HL-60/S4 treated with retinoic acid at 250 ng/mL for 4 days and 3 days (cell line): ENCODE data around the gene DYNLL1.
"Not testable (repeated sequence)": the region's sequence is repeated elsewhere in the genome, so short reads cannot be mapped to it uniquely, and the experiment has no call there.

Experiments
- in situ Hi-C: fragments of 300-500 bp; cut with MboI; formaldehyde crosslinking; loops from 2 replicates; pipeline ENCODE4 v1.7.0; 2022; ENCODE audit warnings: low sequenced_read_pairs

Gene DYNLL1

GRCh38 chr12:120504587-120504986 lies 8.7 kb downstream of the DYNLL1 start:
- in situ Hi-C loops: no loop called here

- in situ Hi-C loops: no loop called here
Observed at GRCh38 chr12:120508537-120508936, 12.6 kb downstream of the DYNLL1 start.

DNA sequence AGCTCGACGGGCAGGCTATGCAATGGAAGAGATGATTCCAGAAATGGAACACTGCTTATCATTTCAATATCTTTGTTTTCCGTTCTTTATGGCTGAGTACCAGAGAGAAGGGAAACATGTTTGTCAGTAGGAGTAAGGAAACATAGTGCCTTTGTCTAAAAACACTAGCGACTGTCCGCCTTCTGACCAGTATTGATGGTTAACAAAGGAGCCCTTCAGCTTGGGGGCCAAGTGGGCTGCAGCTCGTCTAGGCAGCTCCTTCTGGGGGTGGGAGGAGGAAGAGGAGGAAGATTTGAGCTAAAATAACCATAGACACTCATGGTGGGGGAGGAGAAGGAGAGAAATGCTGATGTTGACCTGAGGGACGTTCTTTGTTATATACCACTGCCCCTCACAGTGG lies 18.1 kb downstream of the DYNLL1 start:
- in situ Hi-C loops: no loop called here

DNA sequence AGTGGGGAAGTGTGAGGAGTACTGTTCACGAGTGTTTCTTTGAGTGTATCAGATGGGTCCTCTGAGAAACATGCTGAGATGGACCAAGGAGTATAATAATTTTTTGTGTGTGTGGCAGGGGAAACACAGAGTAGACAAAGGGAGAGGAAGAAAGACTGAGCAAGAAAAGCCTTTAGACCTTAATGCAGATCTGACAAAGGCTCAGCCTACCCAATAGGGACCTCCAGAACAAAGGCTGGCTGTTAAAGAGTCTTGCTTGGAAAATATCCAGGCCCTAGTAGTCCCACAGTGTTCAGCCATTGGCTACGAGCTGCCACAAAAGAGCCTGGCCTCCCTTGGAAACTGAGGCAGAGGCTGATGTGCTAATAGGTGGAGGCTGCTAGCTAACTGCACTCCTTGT lies 19.6 kb downstream of the DYNLL1 start:
- in situ Hi-C loops: no loop called here

- in situ Hi-C loops: not testable (repeated sequence)
Observed at GRCh38 chr12:120519324-120519723, 23.4 kb downstream of the DYNLL1 start.

DNA sequence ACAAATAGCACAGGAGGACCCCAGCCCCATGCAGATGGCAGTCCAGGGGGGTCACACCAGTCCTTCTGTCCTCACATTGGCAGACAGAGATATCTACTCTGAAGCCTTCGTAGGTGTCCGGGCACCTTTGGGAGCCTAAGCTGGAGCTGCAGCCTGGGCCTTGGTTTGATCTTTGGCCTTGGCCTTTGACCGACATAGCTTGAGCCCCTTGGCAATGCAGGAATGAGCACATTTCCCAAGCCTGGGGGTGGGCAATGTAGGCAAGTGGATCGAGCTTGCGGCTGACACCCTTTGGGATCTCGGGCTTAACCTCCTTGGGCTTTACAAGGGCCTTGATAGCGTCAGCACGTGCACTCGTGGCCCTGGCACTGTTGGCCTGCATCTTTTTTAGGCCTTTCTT lies 26.7 kb downstream of the DYNLL1 start:
- in situ Hi-C loops: no loop called here

DNA sequence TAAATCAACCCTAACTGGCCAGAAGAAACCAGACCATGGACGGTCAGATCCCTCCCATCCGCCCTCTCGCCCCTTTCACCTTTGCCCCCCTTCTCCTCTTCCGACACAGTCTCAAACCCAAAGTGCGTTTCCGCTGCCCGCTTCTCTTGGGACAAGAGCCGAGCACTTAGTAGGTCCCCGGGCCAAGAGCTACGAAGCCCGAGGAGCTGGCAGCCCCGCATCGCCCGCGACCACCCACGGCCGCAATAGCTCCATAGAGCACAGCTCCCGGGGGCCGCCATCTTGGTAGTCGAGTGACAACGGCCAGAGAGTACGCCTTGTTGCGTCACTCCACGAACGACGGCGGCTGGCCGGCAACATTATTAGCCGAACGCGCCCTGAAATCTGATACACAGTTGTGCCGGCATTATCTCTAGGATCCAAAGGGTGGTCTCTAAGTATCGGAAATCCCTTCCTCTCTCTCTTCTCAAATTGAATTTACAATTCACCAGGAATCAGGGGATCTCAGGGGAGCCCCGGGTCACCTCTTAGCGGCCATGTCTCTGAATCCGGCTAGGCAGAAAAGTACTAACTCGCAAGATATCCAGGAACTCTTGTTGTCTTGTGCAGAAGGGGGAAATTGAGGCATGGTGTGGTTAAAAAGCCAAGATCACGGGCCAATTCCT lies 33.1 kb downstream of the DYNLL1 start, which contains the start of gene COQ5:
Gene COQ5, minus strand, starts transcription at position 298 of the 665 bp plus-strand sequence. Its CDS starts 17 bp downstream, at position 281.
- in situ Hi-C loops: no loop called here

DNA sequence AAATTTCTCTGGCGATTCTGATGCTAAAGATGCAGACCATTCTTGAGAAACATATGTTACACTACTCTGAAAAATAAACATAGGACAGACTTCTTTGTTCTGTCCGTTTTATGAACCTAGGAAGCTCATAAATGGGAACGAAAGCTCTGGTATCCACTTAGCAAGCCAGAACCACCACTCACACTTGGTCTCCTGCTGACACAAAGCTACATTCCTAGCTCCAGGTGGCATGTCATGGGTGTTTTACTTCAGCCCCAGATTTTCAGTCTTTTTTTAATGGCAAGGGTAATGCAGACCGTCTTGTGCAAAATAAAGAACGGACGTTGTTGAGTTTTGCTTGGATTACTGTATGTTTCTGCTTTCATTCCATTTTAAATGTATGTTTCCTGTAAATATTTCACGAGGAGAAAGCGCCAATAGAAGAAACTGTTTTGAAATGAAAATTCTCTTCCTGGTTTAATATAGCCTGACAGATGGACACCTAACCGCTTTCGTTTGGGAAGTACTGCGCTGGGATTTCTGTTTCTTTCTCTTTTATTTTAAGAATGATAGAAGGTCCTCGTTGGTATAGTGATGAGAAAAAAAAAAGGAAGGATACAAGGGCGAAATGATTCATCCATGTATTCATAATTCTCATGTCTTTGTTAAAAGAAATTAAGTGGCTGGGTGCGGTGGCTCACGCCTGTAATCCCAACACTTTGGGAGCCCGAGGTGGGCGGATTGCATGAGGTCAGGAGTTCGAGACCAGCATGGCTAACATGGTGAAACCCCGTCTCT lies 33.9 kb downstream of the DYNLL1 start:
- in situ Hi-C loops: no loop called here

- in situ Hi-C loops: not testable (repeated sequence)
Observed at GRCh38 chr12:120530418-120530761, 34.5 kb downstream of the DYNLL1 start.

DNA sequence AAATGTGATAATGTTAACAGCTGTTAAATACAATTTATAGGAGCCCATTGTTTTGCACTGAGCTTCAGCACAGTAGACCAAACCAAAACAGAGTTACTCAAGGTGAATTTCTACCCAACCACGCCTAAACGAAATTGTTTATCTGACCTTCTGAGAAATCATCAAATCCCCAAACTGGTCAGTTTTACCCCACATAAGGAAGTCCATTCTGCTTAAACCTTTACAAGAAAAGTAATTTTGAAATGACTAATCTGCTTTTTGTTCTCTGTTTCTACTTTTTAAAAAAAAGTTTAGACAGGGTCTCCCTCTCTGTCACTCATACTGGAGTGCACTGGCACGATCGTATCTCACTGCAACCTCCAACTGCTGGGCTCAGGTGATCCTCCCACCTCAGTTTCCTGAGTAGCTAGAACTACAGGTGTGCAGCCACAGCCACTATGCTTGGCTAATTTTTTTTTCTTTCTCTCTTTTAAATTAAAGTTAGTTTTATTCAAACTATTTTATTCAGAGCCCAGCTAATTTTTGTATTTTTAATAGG lies 36.9 kb downstream of the DYNLL1 start:
- in situ Hi-C loops: no loop called here

DNA sequence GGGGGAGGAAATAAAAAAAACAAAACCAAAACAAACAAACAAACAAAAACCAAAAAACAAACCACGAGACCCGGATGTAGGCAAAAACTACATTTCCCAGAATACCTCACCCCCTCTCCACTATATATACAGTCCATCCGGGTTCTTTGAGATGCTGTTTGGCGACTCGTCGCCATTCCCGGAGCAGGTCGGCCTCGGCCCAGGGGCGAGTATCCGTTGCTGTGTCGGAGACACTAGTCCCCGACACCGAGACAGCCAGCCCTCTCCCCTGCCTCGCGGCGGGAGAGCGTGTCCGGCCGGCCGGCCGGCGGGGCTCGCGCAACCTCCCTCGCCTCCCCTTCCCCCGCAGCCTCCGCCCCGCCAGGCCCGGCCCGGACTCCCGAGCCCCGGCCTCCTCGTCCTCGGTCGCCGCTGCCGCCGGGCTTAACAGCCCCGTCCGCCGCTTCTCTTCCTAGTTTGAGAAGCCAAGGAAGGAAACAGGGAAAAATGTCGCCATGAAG lies 38.3 kb downstream of the DYNLL1 start, which contains the start of gene RNF10:
Gene RNF10, plus strand, starts transcription at position 154 of the 500 bp plus-strand sequence. CDS start 456 bp downstream, outside the sequence.
- in situ Hi-C loops: no loop called here

DNA sequence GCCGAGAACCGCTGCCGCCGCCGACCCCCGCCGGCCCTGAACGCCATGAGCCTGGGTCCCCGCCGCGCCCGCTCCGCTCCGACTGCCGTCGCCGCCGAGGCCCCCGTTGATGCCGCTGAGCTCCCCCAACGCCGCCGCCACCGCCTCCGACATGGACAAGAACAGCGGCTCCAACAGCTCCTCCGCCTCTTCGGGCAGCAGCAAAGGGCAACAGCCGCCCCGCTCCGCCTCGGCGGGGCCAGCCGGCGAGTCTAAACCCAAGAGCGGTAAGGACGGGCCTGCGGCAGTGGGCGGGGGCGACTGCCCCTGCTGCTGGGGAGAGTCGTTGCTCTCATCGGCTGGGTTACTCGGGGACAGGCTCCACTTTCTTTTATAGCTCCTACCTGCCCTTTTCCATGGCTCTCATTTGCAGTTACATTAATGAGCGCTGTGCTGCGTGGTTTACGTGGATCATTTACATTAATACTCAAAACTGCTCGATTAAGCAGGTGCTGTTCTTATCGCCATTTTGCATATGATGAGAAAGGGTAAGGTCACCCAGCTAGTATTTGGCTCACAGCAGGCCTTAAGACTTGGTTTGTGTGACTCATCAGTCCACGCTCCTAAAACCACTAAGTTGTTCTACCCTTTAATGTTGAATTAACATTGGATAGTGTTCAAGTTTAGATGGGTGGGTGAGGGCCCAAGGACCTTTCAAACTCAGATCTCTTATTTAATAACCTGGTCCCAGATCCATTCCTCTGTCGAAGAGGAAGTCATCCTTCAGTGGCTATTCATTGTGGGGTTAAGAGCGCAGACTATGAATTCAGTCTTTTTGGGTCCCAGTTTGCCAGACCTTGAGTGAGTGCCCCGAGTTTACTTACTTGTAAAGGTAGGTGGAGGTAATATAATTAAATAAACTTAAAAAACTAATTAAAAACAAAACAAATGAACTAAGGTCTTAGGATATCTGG lies 39.1 kb downstream of the DYNLL1 start:
- in situ Hi-C loops: no loop called here

DNA sequence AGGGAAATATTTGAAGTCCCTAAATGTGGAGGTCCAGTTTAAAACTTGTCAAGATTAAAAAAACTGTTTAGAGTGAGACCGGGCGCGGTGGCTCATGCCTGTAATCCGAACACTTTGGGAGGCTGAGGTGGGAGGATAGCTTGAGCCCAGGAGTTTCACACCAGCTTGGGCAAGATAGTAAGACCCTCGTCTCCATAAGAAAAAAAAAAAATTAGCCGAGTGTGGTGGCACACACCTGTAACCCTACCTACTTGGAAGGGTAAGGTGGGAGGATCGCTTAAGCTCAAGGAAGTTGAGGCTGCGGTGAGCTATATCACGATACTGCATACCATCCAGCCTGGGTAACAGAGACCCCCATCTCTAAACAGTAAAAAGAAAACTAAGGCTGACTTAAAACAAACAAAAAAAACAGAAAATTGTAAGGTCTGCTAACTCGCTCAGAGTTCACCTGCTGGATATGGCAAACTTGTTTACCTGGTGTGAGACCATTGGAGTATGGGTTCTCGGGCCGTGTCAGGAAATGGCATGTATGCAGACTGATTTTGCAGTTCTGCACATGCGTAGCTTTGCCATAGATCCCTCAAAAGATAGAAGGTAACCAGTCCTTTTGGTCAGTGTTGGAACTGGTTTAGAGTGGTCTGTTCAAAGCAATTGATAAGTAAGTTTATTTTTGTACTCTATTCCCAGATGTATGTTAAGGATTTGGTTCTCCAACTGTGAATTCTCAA lies 40.3 kb downstream of the DYNLL1 start:
- in situ Hi-C loops: no loop called here

- in situ Hi-C loops: no loop called here
Observed at GRCh38 chr12:120537856-120538220, 41.9 kb downstream of the DYNLL1 start.

GRCh38 chr12:120538281-120539156 lies 42.6 kb downstream of the DYNLL1 start:
- in situ Hi-C loops: no loop called here

DNA sequence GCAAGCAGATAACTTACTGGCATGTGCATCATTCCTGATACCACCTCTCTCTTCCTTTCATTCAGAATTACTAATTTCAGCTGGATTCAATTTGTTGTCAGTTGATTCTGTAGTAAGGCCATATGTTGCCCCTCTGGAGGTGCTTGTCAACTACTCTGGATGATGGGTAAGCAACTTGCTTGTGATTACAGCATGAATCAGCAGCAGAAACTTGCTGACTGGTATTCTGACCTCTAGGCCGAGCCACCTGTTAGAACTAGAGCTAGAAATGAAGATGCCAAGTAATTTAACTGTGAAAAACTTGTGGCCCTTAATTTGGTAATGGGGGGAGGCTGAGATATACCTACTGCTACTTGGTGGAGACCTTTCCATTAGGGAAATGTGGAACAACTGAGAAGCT lies 43.4 kb downstream of the DYNLL1 start:
- in situ Hi-C loops: no loop called here

DNA sequence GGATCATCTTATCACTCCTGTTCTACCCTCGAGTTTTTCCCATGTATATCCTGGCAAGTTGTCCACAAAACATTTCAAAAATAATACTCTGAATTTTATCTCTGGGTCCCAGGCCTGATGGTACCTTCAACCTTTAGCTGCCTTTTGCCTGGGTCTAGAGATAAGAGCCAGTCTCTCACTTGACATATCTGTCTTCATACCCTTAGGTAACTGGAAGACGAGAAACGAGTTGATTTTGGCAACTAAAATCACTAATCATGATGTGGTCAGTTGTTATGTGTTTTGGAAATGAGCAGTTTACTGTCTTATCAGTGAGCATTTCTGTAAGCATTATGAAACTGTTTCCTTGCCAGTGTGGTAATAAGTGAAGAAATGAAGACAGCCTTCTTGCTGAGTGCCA lies 44.5 kb downstream of the DYNLL1 start:
- in situ Hi-C loops: no loop called here

- in situ Hi-C loops: no loop called here
Observed at GRCh38 chr12:120542166-120542565, 46.3 kb downstream of the DYNLL1 start.

GRCh38 chr12:120544691-120545090 lies 48.8 kb downstream of the DYNLL1 start:
- in situ Hi-C loops: no loop called here
